ENCODE results near the gene C5orf52. TPM values are rescaled to one million over a fixed set of nuclear protein-coding genes. Genes with fewer than 3 reads are reported as not detected.
"Not testable (repeated sequence)": the region's sequence is repeated elsewhere in the genome, so short reads cannot be mapped to it uniquely, and the experiment has no call there.

C5orf52 gene
- total RNA-seq, 1 experiment from 2014 or later = 0.84 TPM

DNA sequence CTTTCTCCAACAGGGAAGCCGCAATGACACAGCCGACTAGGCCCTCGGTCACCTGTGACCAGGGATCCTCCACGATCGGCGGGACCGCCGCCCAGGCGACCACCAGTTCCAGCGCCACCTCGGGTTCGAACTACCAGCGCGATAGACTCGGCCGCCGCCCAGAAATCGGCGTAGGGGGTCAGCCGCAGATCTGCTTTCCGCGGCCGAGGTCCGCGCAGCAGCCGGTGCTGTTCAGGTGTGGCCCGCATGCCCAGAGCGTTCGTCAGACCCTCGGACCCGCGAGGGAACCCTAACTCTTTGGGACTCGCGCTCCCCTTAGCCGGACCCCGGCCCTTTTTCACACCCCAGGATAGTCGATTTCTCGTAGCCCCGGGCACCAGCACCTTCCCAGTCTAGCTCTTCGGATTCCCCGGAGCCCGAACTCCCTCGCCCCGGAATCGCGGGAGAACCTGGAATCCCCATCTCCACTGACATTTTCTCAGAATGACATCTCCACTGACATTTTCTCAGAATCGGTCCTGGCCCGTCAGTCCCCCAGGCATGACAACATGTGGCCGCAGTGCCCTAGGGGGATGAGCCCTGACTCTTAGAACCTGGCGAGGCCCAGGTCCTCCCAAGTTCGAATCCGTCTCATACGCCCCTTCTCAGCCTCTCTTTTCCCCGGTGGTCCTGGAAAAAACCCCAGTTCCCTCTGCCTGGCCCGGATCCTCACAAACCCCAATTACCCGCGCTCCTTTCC lies 428 bp downstream of the C5orf52 start:
- peaks cover 22% of the 10 kb centered on the region for H3K4me1 ChIP-seq (ENCODE audit: insufficient read depth, low read length)
- H3K9me3 ChIP-seq (ENCODE audit: low read length) = no peaks in the 10 kb centered on the region
- POLR2A ChIA-PET (ENCODE audit: unreplicated experiment) = no interaction called here
- peak overlapping the region; percentile 64 for H3K4me3 ChIP-seq (ENCODE audit: low read length)
- CTCF ChIA-PET = no interaction called here
- H3K79me2 ChIP-seq (ENCODE audit: low read length) = peaks cover 8% of the 10 kb centered on the region; the same call in 1 of the 2 replicates
- ATAC-seq (no peak), DNase-seq (no peak)
- intact Hi-C loops (cut with micrococcal nuclease) = loop anchor here (2.0 kb wide), 2 partner anchors 39 to 97 kb away; partner anchors contain the start of gene ADAM19
- no peak overlapping the region for H2AFZ ChIP-seq (ENCODE audit: low read length)
- no peaks in the 10 kb centered on the region for H3K27me3 ChIP-seq (ENCODE audit: low read length)
- peak overlapping the region; percentile 89 for H3K9ac ChIP-seq (ENCODE audit: low read length)
- H4K20me1 ChIP-seq (ENCODE audit: low read length) = no peaks in the 10 kb centered on the region
- peak overlapping the region; percentile 91 for H3K27ac ChIP-seq (ENCODE audit: low read length)
- H3K9me2 ChIP-seq (replicated peaks; ENCODE audit: low read length) = no peaks in the 10 kb centered on the region
- TF ChIP-seq EZH2 (IDR thresholded peaks at IDR 0.05; ENCODE audit: low read length, unreplicated experiment) (no peak), EZH2phosphoT487 (IDR thresholded peaks at IDR 0.05; ENCODE audit: borderline replicate concordance, low read length) (no peak)
- TF ChIP-seq, protein P1, sequence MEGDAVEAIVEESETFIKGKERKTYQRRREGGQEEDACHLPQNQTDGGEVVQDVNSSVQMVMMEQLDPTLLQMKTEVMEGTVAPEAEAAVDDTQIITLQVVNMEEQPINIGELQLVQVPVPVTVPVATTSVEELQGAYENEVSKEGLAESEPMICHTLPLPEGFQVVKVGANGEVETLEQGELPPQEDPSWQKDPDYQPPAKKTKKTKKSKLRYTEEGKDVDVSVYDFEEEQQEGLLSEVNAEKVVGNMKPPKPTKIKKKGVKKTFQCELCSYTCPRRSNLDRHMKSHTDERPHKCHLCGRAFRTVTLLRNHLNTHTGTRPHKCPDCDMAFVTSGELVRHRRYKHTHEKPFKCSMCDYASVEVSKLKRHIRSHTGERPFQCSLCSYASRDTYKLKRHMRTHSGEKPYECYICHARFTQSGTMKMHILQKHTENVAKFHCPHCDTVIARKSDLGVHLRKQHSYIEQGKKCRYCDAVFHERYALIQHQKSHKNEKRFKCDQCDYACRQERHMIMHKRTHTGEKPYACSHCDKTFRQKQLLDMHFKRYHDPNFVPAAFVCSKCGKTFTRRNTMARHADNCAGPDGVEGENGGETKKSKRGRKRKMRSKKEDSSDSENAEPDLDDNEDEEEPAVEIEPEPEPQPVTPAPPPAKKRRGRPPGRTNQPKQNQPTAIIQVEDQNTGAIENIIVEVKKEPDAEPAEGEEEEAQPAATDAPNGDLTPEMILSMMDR (conservative IDR thresholded peaks at IDR 0.05; ENCODE audit: low read depth, low read length) = no peak
- H3K36me3 ChIP-seq (ENCODE audit: low read depth, low read length) = no peaks in the 10 kb centered on the region
- peak overlapping the region; percentile 83 for H3K4me2 ChIP-seq (ENCODE audit: low read length)
- no peaks in the 10 kb centered on the region for H3F3A ChIP-seq (ENCODE audit: low read length, unreplicated experiment)
- no TSS peak for BruUV-seq (replicated peaks)

GRCh38 chr5:157672976-157673375 lies 1.6 kb downstream of the C5orf52 start:
- POLR2A ChIA-PET (ENCODE audit: unreplicated experiment) = no interaction called here
- H3K27ac ChIP-seq (ENCODE audit: low read length) = no peak overlapping the region

GRCh38 chr5:157674351-157674750 lies 3.0 kb downstream of the C5orf52 start:
- H3F3A ChIP-seq (ENCODE audit: low read length, unreplicated experiment); H3K4me2 ChIP-seq (ENCODE audit: low read length); H3K9ac ChIP-seq (ENCODE audit: low read length); H3K9me3 ChIP-seq (ENCODE audit: low read length); H3K9me2 ChIP-seq (replicated peaks; ENCODE audit: low read length); DNase-seq; H3K36me3 ChIP-seq (ENCODE audit: low read depth, low read length); H3K4me3 ChIP-seq (ENCODE audit: low read length); H4K20me1 ChIP-seq (ENCODE audit: low read length); H2AFZ ChIP-seq (ENCODE audit: low read length); H3K27me3 ChIP-seq (ENCODE audit: low read length); H3K79me2 ChIP-seq (ENCODE audit: low read length); ATAC-seq; intact Hi-C loops (cut with micrococcal nuclease); CTCF ChIA-PET; BruUV-seq (replicated peaks); H3K27ac ChIP-seq (ENCODE audit: low read length): not testable (repeated sequence)
- H3K4me1 ChIP-seq (ENCODE audit: insufficient read depth, low read length) = peaks cover 22% of the 10 kb centered on the region
- POLR2A ChIA-PET (ENCODE audit: unreplicated experiment) = interaction anchor here (0.6 kb wide), 1 partner anchor 74 kb away, joined by 3 read pairs; no protein-coding TSS in a partner anchor

More at GRCh38 chr5:157672976-157673375, 1.6 kb downstream of the C5orf52 start:
- Histone ChIP-seq H3K9me3 (ENCODE audit: low read length) (no peaks in the 10 kb centered on the region), H3K4me3 (ENCODE audit: low read length) (no peak overlapping the region), H3K36me3 (ENCODE audit: low read depth, low read length) (no peaks in the 10 kb centered on the region), H3K9me2 (replicated peaks; ENCODE audit: low read length) (no peaks in the 10 kb centered on the region), H2AFZ (ENCODE audit: low read length) (no peak overlapping the region), H3F3A (ENCODE audit: low read length, unreplicated experiment) (no peaks in the 10 kb centered on the region), H3K79me2 (ENCODE audit: low read length) (peaks cover 8% of the 10 kb centered on the region; the same call in 1 of the 2 replicates), H3K4me1 (ENCODE audit: insufficient read depth, low read length) (peaks cover 22% of the 10 kb centered on the region), H4K20me1 (ENCODE audit: low read length) (no peaks in the 10 kb centered on the region), H3K4me2 (ENCODE audit: low read length) (no peak overlapping the region), H3K27me3 (ENCODE audit: low read length) (no peaks in the 10 kb centered on the region), H3K9ac (ENCODE audit: low read length) (no peak overlapping the region)
- DNase-seq (no peak), ATAC-seq (no peak)
- intact Hi-C loops (cut with micrococcal nuclease) = no loop called here
- CTCF ChIA-PET = no interaction called here
- TF ChIP-seq EZH2 (IDR thresholded peaks at IDR 0.05; ENCODE audit: low read length, unreplicated experiment) = no peak
- TF ChIP-seq EZH2phosphoT487 (IDR thresholded peaks at IDR 0.05; ENCODE audit: borderline replicate concordance, low read length) = no peak
- TF ChIP-seq, protein P1 (conservative IDR thresholded peaks at IDR 0.05; ENCODE audit: low read depth, low read length) = no peak
- BruUV-seq (replicated peaks) = no TSS peak
